Osteoblast (primary cell): ENCODE measurements around the gene SKIL. TPM values are rescaled to one million over a fixed set of nuclear protein-coding genes. Genes with fewer than 3 reads are reported as not detected.
A peak's percentile ranks its signal among the peaks of the same experiment; 100 is the strongest.

Experiments used
- DNase-seq: peaks from one replicate; pipeline ENCODE4 v3.0.0; 2011; ENCODE audit warnings: low spot score, mixed read lengths; ENCODE audit not compliant: insufficient read length; ENCODE audit errors: missing footprints
- H2AFZ ChIP-seq: 2 replicates; pipeline ENCODE4 v1.6.0; 2011; ENCODE audit warnings: mild to moderate bottlenecking, low read length
- H3K27ac ChIP-seq: 2 replicates; pipeline ENCODE4 v1.5.1; 2011; ENCODE audit warnings: mild to moderate bottlenecking, low read depth, low read length, moderate library complexity
- H3K27me3 ChIP-seq: 2 replicates; pipeline ENCODE4 v1.6.0; 2012; ENCODE audit warnings: mild to moderate bottlenecking, control low read depth, inconsistent platforms, low read length, moderate library complexity; ENCODE audit not compliant: insufficient read depth
- H3K36me3 ChIP-seq: 2 replicates; pipeline ENCODE4 v1.5.1; 2011; ENCODE audit warnings: mild to moderate bottlenecking, low read length, control low read depth, moderate library complexity; ENCODE audit not compliant: insufficient read depth
- H3K4me1 ChIP-seq: 2 replicates; pipeline ENCODE4 v1.5.1; 2011; ENCODE audit warnings: mild to moderate bottlenecking, low read length, control low read depth, moderate library complexity; ENCODE audit not compliant: insufficient read depth
- H3K4me2 ChIP-seq: 2 replicates; pipeline ENCODE4 v1.6.0; 2011; ENCODE audit warnings: mild to moderate bottlenecking, low read length; ENCODE audit not compliant: insufficient read depth
- H3K4me3 ChIP-seq: fragments of 200-600 bp; sonication (generic); 3 replicates; pipeline ENCODE4 v1.5.1; 2012; ENCODE audit warnings: mild to moderate bottlenecking, low read length, inconsistent platforms; ENCODE audit not compliant: insufficient read depth
- H3K79me2 ChIP-seq: 2 replicates; pipeline ENCODE4 v1.6.0; 2012; ENCODE audit warnings: mild to moderate bottlenecking, low read length, control low read depth, inconsistent platforms; ENCODE audit not compliant: insufficient read depth
- H3K9me3 ChIP-seq: 2 replicates; pipeline ENCODE4 v1.5.1; 2011; ENCODE audit warnings: low read depth, low read length, control low read depth
- H4K20me1 ChIP-seq: 2 replicates; pipeline ENCODE4 v1.6.0; 2012; ENCODE audit warnings: mild to moderate bottlenecking, low read length, control low read depth; ENCODE audit not compliant: insufficient read depth
- total RNA-seq: library from RNA; depleted of rRNA; stranded (reverse); fragments of >200 nt; gene quantifications from 2 replicates; pipeline ENCODE4 v1.2.3, GENCODE V29; 2012
- TF ChIP-seq, protein P1 (sequence below): IDR thresholded peaks from 2 replicates; pipeline ENCODE4 v1.5.1; 2011; ENCODE audit warnings: mild to moderate bottlenecking, low read depth, low read length, moderate library complexity; ENCODE audit errors: extremely low read depth

Gene SKIL
- total RNA-seq, 1 donor, result 69.8 TPM

GRCh38 chr3:170437696-170438407, 80.3 kb downstream of the SKIL start:
- no peaks in the 10 kb centered on the region for H3K9me3 ChIP-seq
- no peak for DNase-seq
- no peak overlapping the region for H3K4me2 ChIP-seq
- TF ChIP-seq, protein P1, sequence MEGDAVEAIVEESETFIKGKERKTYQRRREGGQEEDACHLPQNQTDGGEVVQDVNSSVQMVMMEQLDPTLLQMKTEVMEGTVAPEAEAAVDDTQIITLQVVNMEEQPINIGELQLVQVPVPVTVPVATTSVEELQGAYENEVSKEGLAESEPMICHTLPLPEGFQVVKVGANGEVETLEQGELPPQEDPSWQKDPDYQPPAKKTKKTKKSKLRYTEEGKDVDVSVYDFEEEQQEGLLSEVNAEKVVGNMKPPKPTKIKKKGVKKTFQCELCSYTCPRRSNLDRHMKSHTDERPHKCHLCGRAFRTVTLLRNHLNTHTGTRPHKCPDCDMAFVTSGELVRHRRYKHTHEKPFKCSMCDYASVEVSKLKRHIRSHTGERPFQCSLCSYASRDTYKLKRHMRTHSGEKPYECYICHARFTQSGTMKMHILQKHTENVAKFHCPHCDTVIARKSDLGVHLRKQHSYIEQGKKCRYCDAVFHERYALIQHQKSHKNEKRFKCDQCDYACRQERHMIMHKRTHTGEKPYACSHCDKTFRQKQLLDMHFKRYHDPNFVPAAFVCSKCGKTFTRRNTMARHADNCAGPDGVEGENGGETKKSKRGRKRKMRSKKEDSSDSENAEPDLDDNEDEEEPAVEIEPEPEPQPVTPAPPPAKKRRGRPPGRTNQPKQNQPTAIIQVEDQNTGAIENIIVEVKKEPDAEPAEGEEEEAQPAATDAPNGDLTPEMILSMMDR, result no peak
- no peaks in the 10 kb centered on the region for H3K4me1 ChIP-seq
- H3K79me2 ChIP-seq, result no peaks in the 10 kb centered on the region
- H3K36me3 ChIP-seq, result peaks cover 16% of the 10 kb centered on the region
- H2AFZ ChIP-seq, result no peak overlapping the region
- no peak overlapping the region for H3K4me3 ChIP-seq
- H3K27ac ChIP-seq, result no peak overlapping the region
- H4K20me1 ChIP-seq, result no peaks in the 10 kb centered on the region
- H3K27me3 ChIP-seq, result no peaks in the 10 kb centered on the region

DNA sequence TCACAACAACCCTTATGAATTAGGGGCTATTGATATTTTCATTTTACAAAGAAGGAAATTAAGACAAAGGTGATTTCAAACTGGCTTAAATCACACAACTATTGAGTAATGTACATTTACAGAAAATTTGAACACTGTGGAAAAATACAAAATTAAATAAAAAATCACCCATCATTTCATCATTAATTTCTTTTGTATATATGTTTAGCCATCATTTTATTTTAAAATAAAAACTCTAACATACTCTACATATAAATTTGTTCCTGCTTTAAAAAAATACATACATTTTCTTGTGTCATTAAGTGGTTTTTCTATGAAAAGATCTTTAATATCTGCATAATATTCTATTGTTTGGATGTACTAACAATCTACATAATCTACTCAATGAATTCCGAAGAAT, 81.3 kb downstream of the SKIL start:
- peaks cover 10% of the 10 kb centered on the region for H3K36me3 ChIP-seq
- H3K4me1 ChIP-seq, result no peaks in the 10 kb centered on the region
- H3K9me3 ChIP-seq, result no peaks in the 10 kb centered on the region
- no peak overlapping the region for H3K4me2 ChIP-seq
- H2AFZ ChIP-seq, result no peak overlapping the region
- TF ChIP-seq, protein P1, result no peak
- no peaks in the 10 kb centered on the region for H3K79me2 ChIP-seq
- no peak overlapping the region for H3K27ac ChIP-seq
- H3K4me3 ChIP-seq, result no peak overlapping the region
- no peaks in the 10 kb centered on the region for H4K20me1 ChIP-seq
- H3K27me3 ChIP-seq, result no peaks in the 10 kb centered on the region
- DNase-seq, result no peak

DNA sequence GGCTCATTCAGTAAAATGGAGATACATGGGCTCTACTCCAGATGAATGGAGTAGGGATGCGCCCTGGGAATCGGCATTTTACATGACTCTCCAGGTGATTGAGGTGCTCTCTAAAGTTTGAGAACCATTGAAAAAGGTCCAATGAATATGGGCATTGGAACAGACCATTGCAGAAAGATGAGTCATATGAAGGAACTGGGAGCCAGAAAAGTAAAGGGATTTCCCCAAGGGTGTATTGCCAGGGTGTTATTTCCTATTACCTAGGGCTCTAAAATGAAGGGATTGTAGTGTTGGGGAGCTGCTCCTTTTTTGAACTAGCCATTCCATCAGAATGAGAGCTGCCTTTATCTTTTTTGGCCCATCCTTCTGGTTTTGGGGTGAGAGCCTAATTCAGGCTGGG, 82.8 kb downstream of the SKIL start:
- Histone ChIP-seq H3K4me2 (no peak overlapping the region), H4K20me1 (no peaks in the 10 kb centered on the region), H3K4me3 (no peak overlapping the region), H3K36me3 (peaks cover 6% of the 10 kb centered on the region), H3K79me2 (no peaks in the 10 kb centered on the region), H2AFZ (no peak overlapping the region), H3K27ac (no peak overlapping the region), H3K9me3 (no peaks in the 10 kb centered on the region), H3K27me3 (no peaks in the 10 kb centered on the region), H3K4me1 (no peaks in the 10 kb centered on the region)
- TF ChIP-seq, protein P1, result no peak
- DNase-seq, result peak; percentile 29

- no peak overlapping the region for H2AFZ ChIP-seq
- no peaks in the 10 kb centered on the region for H4K20me1 ChIP-seq
- H3K4me1 ChIP-seq, result no peaks in the 10 kb centered on the region
- no peak overlapping the region for H3K4me2 ChIP-seq
- no peak overlapping the region for H3K27ac ChIP-seq
- no peaks in the 10 kb centered on the region for H3K79me2 ChIP-seq
- TF ChIP-seq, protein P1, result no peak
- no peak for DNase-seq
- no peaks in the 10 kb centered on the region for H3K36me3 ChIP-seq
- H3K4me3 ChIP-seq, result no peak overlapping the region
- H3K27me3 ChIP-seq, result no peaks in the 10 kb centered on the region
- H3K9me3 ChIP-seq, result no peaks in the 10 kb centered on the region
These were observed 83.9 kb downstream of the SKIL start for GRCh38 chr3:170441412-170441811.
